GM21515 (cell line): ENCODE results near the gene UAP1.
"Not testable (repeated sequence)": the region's sequence is repeated elsewhere in the genome, so short reads cannot be mapped to it uniquely, and the experiment has no call there.

Experiments used
- ATAC-seq: cut with Tn5 transposase; IDR thresholded peaks from one replicate; pipeline ENCODE4 v1.9.1; 2021; ENCODE audit not compliant: unreplicated experiment

The UAP1 gene

GRCh38 chr1:162564762-162565218 lies 3.3 kb downstream of the UAP1 start:
- ATAC-seq: no peak

GRCh38 chr1:162565460-162565859 lies 3.9 kb downstream of the UAP1 start:
- ATAC-seq: no peak

- ATAC-seq: no peak
Measured at GRCh38 chr1:162566870-162567269, 5.3 kb downstream of the UAP1 start.

GRCh38 chr1:162568802-162569201 lies 7.3 kb downstream of the UAP1 start:
- no peak for ATAC-seq

- ATAC-seq: no peak
Measured at GRCh38 chr1:162570718-162571117, 9.2 kb downstream of the UAP1 start.

GRCh38 chr1:162571121-162571520 lies 9.6 kb downstream of the UAP1 start:
- not testable (repeated sequence) for ATAC-seq

GRCh38 chr1:162571696-162572095 lies 10.2 kb downstream of the UAP1 start:
- ATAC-seq: no peak

- no peak for ATAC-seq
Measured at GRCh38 chr1:162573136-162573535, 11.6 kb downstream of the UAP1 start.

GRCh38 chr1:162578071-162578700 lies 16.7 kb downstream of the UAP1 start:
- no peak for ATAC-seq

GRCh38 chr1:162578936-162579335 lies 17.4 kb downstream of the UAP1 start:
- no peak for ATAC-seq

- ATAC-seq: no peak
Measured at GRCh38 chr1:162580308-162580707, 18.8 kb downstream of the UAP1 start.

GRCh38 chr1:162582901-162583300 lies 21.4 kb downstream of the UAP1 start:
- not testable (repeated sequence) for ATAC-seq

- not testable (repeated sequence) for ATAC-seq
Measured at GRCh38 chr1:162585101-162585500, 23.6 kb downstream of the UAP1 start.

GRCh38 chr1:162587347-162587746 lies 25.8 kb downstream of the UAP1 start:
- no peak for ATAC-seq

GRCh38 chr1:162587761-162588260 lies 26.3 kb downstream of the UAP1 start:
- ATAC-seq: no peak

GRCh38 chr1:162590101-162590500 lies 28.6 kb downstream of the UAP1 start:
- no peak for ATAC-seq

GRCh38 chr1:162590686-162591085 lies 29.2 kb downstream of the UAP1 start:
- no peak for ATAC-seq

GRCh38 chr1:162596514-162597170 lies 35.1 kb downstream of the UAP1 start:
- ATAC-seq: no peak

- no peak for ATAC-seq
Measured at GRCh38 chr1:162599451-162599850, 37.9 kb downstream of the UAP1 start.

GRCh38 chr1:162603117-162603516 lies 41.6 kb downstream of the UAP1 start:
- ATAC-seq: not testable (repeated sequence)

GRCh38 chr1:162605225-162605927 lies 43.9 kb downstream of the UAP1 start:
- no peak for ATAC-seq

- ATAC-seq: no peak
Measured at GRCh38 chr1:162609306-162609705, 47.8 kb downstream of the UAP1 start.
